Glomerular visceral epithelial cell (primary cell): ENCODE results near the gene BAG5.

Experiments
- DNase-seq: peaks from one replicate; pipeline ENCODE4 v3.0.0-alpha.2; 2016; ENCODE audit errors: extremely low spot score

BAG5 gene

GRCh38 chr14:103563844-103564505 is 1.5 kb upstream of the BAG5 start:
- DNase-seq: no peak

- DNase-seq: no peak
Observed at GRCh38 chr14:103563226-103563620, 766 bp upstream of the BAG5 start.

- DNase-seq: peak; percentile 51
Observed at GRCh38 chr14:103562179-103562428, 353 bp downstream of the BAG5 start.

GRCh38 chr14:103561381-103562178 is 877 bp downstream of the BAG5 start:
- peak; percentile 55 for DNase-seq

- no peak for DNase-seq
Observed at GRCh38 chr14:103560691-103561090, 1.8 kb downstream of the BAG5 start.

- DNase-seq: no peak
Observed at GRCh38 chr14:103559766-103560165, 2.7 kb downstream of the BAG5 start.

- peak; percentile 98 for DNase-seq
Observed at GRCh38 chr14:103558071-103558882, 4.2 kb downstream of the BAG5 start.

GRCh38 chr14:103556946-103557758 is 5.3 kb downstream of the BAG5 start:
- no peak for DNase-seq

GRCh38 chr14:103555559-103556337 is 6.7 kb downstream of the BAG5 start:
- no peak for DNase-seq

- DNase-seq: no peak
Observed at GRCh38 chr14:103552846-103553210, 9.6 kb downstream of the BAG5 start.

GRCh38 chr14:103552011-103552845 is 10.2 kb downstream of the BAG5 start:
- DNase-seq: peak; percentile 92

GRCh38 chr14:103551338-103551762 is 11.1 kb downstream of the BAG5 start:
- DNase-seq: peak; percentile 56

- peak; percentile 92 for DNase-seq
Observed at GRCh38 chr14:103550451-103551337, 11.8 kb downstream of the BAG5 start.

- DNase-seq: no peak
Observed at GRCh38 chr14:103549361-103550311, 12.8 kb downstream of the BAG5 start.

- DNase-seq: no peak
Observed at GRCh38 chr14:103548463-103549351, 13.8 kb downstream of the BAG5 start.

- DNase-seq: no peak
Observed at GRCh38 chr14:103547941-103548462, 14.5 kb downstream of the BAG5 start.

GRCh38 chr14:103547455-103547940 is 15.0 kb downstream of the BAG5 start:
- DNase-seq: no peak
